Putamen (tissue), 1 donor: ENCODE results near the gene HSD17B2.
"Not testable (repeated sequence)": the region's sequence is repeated elsewhere in the genome, so short reads cannot be mapped to it uniquely, and the experiment has no call there.

Experiments
- DNase-seq: peaks from one replicate; pipeline ENCODE4 v3.0.0-alpha.2; 2016; ENCODE audit warnings: low spot score

HSD17B2 gene, protein sequence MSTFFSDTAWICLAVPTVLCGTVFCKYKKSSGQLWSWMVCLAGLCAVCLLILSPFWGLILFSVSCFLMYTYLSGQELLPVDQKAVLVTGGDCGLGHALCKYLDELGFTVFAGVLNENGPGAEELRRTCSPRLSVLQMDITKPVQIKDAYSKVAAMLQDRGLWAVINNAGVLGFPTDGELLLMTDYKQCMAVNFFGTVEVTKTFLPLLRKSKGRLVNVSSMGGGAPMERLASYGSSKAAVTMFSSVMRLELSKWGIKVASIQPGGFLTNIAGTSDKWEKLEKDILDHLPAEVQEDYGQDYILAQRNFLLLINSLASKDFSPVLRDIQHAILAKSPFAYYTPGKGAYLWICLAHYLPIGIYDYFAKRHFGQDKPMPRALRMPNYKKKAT

DNA sequence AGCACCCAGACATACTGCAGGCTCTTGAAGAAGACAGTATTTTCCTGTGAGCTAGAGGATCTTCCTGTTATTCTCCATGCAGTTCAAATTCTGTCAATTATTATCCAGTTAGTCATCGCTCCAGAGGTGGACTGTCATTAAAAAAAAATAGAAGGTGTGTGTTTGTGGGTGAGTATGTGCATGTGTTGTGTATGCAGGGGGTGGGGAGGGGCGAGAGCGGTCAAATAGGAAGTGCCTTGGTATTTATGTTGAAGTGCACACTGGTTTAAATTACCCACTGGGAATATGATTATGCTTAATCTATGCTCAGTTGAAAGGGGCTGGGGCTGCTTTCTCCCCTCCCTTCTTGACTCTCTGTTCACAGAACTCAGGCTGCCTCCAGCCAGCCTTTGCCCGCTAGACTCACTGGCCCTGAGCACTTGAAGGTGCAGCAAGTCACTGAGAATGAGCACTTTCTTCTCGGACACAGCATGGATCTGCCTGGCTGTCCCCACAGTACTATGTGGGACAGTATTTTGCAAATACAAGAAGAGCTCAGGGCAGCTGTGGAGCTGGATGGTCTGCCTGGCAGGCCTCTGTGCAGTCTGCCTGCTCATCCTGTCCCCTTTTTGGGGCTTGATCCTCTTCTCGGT lies at the start of gene HSD17B2:
HSD17B2 (plus strand) TSS at position 273 of the 632 bp plus-strand sequence; CDS start at position 445, 172 bp downstream.
- DNase-seq: no peak

DNA sequence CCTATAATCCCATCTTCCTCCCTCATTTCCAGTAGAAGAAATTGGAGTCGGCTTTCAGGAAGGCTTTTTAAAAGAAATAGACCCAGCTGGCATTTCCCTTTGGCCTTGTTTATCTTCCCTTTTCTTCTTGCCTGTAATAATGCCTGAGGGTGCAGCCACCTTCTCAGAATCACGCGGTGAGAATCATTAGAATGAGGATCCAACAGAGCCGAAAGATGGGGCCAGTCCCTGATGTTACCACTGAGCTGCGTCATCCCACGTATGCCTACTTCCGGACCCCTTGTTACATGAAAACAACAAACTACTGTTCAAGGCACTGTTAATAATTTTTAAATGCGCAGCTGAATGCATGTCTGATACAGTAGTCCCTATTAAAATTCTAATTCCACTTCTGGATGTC lies 47.9 kb upstream of the HSD17B2 start:
- DNase-seq: no peak

DNA sequence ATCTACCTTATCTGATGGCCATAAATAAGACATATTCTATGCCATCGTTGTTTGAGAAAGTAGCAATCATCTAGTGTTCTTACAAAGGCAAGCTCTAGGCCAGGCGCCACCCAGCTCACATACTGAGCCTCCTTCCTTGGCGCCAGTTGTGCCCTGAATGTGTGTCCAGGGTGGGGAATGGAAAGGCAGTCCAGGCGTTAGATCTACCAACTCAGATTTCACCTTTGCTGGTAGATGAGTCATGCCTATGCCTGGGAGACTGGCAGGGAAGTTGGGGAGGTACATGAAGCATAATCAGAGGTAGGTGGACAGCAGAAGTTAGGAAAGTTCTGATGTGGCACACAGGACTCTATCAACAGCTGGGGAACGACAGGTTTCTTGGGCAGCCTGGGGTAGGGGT lies 47.3 kb upstream of the HSD17B2 start:
- DNase-seq: no peak

DNA sequence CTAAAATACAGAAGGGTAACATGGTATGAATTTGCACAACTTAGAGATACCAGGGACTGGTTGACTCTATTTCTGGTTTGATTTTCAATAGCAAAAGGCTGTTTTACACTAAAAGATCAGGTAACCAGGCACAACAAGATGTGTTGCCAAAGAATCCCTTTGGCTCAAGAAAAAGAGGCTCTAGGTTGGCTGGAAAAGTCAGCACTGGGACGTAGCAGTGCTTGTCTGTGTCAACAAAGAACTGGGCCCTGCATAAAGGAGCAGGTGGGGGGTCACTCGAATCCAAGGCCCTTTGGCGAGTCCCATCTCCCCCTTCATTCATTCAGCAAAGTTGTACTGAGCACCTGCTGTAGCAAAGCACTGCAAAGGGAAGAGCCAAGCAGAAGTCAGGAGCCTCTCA lies 42.2 kb upstream of the HSD17B2 start:
- no peak for DNase-seq

DNA sequence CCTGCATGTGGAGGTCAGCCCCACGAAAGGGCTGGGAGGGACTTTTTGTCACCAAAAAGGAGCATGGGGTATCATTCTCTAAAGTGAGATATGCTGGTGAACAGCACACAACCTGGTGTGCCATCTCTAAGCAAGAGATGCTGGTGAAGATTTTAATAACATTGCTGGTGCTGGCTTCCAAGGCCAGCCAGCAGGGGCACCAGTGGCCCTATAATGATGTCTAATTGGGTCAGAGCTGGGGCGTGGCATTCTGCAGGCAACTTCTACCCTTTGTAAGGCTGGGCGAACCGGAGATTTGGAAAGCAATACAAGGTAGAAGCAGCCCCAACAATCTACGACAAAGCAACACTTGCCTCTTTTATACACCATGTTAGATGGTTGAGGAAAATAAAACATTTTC lies 40.6 kb upstream of the HSD17B2 start:
- no peak for DNase-seq

DNA sequence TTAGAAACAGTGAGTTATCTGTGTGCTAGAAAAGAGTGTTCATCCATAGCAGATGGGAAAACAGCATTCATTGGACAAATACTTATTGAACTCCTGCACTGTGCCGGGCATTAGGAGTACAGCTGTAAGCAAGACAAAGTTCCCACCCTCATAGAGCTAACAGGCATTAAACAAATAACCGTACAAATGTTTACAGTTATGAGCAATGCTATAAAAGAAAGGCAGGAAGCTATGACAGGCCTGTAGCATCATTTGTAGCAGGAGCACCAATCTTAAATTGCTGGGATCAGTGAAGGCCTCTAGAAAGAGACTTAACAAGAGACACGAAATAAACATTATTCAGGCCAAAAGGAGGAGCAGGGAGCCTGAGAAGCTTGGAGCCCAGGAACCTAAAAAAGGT lies 39.4 kb upstream of the HSD17B2 start:
- no peak for DNase-seq

DNA sequence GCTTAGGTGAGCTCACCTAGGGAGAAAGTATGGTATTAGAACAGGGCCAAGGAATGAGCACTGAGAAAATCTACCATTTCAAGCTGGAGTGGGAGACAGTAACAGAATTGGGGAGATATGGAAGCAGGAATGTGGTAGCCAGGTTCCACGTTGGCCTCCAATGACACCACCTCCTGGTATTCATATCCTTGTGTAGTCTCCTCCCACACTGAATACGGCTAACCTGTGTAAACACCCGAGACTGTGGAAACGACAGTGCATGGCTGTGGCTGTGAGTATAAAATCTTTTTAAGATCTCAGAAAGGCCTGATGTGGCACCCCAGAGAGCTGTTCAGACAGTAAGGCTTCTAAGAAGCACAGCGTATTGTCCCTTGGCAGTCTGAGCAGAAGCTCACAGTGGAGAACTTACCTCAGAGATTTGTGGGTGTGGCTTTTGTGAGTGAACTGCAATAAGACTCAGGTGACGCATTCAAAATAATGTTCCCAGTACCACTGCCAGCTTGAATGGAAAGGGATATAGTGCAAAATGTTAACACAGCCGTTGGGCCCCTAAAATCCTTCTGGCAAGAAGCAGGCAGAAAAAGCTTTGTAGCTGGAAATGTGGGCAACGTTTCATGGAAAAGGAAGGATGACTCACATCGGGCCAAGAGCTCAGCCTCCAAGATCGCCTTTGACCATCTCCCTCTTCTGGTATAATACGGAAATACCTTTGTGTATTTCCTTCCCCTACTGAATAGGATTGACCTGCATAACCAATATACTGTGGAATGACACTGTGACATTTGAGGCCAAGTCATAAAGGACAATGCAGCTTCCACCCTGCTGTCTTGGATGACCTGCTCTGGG lies 38.2 kb upstream of the HSD17B2 start:
- DNase-seq: no peak

DNA sequence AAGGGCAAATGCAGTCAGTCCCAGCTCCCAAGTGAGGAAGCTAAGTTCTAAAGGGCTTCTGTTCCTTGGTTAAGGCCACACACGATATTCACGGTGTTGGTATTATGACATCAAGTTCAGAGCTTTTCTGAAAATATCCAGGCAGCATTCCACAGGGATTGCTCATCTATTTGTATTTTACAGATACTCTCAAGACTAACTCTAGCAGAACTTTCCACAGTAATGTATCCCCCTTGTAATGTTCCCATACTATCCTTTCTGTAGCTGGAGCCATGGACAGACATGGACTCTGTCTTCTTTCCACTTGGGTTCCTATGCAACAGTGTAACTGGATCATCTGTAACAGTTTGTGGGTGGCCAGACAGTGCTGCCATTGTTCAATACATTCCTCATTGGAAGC lies 37.3 kb upstream of the HSD17B2 start:
- no peak for DNase-seq

DNA sequence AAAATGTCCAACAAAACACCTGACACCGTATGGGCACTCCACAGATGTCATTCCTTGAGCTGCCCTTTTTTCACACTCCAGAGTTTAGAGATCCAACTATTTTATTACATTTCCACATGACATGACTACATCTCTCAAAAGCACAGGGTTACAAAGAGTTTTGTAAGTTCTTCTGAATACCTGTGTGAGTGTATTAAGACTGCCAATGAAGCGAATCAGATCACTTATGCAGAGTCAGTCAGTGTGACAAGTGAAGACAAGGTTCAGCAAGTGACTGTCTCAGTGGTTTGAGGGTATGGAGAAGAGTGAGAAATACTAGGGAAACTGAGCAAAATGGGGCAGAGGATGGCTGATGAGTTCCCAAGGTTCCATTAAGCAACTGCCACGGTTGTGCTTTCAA lies 32.2 kb upstream of the HSD17B2 start:
- no peak for DNase-seq

DNA sequence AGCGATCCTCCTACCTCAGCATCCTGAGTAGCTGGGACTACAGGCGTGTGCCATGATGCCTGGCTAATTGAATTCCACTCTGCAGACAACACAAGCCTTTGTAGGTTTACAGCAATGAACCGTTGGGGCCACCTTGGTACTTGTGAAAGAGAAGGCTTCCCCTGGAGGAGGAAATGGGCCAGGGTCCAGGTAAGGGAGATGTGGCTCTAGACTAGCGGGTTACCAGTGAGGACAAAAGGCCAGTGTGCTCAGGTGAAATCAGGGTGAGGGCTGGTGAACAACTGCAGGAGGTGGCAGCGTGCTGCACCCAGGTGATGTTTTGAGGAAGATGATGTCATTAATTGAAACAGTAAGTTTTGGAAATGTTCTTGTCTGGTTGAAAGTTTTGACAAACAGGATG lies 30.5 kb upstream of the HSD17B2 start:
- no peak for DNase-seq

DNA sequence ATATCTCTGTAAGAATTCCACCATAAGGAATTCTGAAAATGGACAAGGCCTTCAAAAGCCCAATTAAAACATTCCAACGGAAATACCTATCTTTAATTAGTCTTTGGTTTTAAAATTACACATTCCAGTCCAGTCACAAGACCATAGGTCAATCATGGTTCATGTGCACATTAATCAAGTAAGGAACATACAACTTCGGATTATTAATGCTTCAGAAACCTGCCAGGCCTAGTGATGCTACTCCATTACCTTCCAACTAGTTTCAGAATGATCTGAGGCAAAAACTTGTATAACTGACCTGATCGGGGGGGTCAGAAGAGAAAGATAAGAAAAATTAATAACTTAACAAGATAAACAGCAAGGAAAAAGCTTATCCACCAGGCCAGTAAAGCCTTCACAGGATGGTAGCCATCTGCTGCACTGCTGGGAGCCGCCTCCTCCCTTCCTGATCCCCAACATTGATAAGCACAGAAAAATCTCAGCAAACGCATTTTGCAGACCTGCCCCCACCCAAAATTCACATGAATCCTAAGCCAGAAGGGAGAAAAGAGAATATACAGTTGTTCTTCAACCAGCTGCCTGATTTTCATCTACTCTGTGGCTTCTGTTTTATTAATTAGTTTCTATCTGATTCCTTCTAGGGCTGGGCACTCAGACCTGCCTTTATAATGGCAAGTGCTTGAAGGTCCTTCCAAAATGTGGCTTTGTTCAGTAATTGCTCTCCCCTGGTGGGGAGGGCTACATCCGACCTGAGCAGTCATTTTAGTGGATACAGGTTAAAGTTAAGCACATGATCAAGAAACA lies 29.8 kb upstream of the HSD17B2 start:
- no peak for DNase-seq

DNA sequence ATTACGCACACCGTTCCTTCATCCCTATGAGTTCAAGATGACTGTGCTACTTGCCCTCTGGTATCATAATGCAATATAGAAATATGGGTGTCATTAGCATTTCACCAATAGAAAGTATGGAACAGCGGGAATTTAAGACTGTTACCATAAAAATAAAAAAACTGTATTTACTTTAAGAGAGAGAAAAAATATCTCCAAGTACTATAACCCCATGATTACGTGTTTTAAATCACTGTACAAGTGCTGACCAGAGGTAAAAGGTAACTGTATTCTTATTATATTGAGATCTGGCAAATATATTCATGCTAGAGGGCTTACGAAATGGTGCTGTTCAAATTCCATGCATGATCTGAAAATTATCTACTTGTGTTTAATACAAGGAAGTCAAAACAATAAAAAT lies 29.0 kb upstream of the HSD17B2 start:
- no peak for DNase-seq

DNA sequence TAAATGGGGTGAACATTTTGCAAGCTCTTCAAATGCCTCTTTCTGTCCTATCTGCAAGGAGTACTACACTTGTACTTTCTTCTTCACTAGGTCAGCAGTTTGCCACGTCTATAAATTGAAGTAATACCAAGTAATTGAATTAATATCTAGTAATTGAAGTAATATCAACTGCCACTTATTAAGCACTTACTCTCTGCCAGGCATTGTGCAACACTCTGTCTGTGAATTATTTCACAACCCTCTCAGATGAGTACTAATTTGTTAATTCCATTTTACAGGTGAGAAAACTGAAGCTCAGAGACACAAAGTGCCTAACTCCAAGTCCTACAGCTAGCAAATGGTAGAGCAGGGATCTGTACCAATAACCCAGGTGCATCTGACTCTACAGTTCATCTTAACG lies 27.9 kb upstream of the HSD17B2 start:
- DNase-seq: no peak

DNA sequence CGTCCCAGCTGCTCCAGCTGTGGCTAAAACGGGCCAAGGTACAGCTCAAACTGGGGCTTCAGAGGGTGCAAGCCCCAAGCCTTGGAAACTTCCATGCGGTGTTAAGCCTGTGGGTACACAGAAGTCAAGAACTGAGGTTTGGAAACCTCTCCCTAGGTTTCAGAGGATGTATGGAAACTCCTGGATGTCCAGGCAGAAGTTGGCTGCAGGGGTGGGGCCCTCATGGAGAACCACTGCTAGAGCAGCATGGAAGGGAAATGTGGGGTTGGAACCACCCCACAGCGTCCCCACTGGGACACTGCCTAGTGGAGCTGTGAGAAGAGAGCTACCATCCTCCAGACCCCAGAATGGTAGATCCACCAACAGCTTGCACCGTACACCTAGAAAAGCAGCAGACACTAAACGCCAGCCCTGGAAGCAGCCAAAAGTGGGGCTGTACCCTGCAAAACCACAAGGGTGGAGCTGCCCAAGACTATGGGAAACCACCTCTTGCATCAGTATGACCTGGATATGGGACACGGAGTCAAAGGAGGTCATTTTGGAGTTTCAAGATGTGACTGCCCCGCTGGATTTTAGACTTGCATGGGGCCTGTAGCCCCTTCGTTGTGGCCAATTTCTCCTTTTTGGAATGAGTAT lies 26.0 kb upstream of the HSD17B2 start:
- no peak for DNase-seq

DNA sequence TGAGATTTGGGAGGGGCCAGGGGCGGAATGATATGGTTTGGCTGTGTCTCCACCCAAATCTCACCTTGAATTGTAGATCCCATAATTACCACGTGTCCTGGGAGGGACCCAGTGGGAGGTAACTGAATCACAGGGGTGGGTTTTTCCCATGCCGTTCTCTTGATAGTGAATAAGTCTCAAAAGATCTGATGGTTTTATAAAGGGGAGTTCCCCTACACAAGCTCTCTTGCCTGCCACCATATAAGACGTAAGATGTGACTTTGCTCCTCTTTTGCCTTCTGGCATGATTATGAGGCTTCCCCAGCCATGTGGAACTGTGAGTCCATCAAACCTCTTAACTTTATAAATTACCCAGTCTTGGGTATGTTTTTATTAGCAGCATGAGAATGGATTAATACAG lies 25.3 kb upstream of the HSD17B2 start:
- DNase-seq: not testable (repeated sequence)

DNA sequence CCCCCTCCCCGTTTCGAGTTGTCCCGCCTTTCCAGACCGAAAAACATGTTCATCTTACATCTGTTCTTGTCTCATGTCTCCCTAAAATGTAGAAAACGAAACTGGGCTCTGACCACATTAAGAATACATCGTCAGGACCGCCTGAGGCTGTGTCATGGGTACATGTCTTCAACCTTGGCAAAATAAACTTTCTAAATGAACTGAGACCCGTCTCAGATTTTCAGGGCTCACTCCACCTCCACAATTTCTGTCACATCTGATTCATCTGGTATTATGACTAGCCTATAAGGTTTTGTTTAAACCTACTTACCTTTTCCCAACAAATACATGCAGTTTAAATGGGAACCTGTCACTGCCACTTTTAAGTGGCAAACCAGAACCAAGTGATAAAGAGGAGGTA lies 24.4 kb upstream of the HSD17B2 start:
- no peak for DNase-seq

DNA sequence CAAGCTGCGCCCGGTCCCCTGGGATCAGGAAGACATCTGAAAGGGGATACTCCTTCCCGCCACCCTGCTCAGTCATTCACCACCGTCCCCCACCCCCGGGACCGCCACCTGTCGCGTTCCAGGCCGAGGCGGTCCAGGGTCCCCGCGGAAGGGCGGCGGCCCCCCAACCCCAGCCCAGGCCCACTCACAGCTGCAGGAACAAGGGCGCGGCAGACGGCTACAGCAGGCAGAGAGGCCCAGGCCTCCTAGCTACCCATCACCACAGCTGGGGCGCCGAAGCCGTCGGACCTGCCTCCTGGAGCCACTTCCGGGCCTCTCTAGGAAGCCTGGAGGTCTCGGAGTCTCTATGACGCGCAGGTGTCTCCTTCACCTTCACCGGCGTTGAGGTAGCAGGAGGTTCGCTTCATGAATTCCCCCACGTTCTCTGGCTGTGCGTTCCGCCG lies 23.8 kb upstream of the HSD17B2 start, which contains the start of gene SDR42E1:
SDR42E1 (minus strand) TSS at position 272 of the 443 bp plus-strand sequence. CDS start 10,612 bp downstream, outside the sequence.
- DNase-seq: no peak

DNA sequence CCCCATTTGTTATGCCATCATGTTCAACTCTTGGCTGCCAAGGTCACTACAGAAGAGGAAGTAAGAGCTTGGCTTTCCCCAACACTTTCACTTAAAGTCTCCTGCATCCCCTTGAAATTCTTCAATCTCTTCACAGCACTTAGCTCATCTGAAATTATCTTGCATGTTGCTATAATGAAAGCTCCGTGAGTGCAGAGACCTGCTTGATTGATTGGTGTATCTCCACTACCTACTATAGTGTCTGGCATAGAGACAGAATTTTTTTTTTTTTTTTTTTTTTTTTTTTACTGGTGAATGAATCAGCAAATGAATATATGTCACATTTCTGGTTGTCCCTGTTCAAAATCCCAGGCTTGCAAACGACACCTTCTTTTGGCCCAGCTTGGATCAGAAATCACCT lies 21.9 kb upstream of the HSD17B2 start:
- no peak for DNase-seq

DNA sequence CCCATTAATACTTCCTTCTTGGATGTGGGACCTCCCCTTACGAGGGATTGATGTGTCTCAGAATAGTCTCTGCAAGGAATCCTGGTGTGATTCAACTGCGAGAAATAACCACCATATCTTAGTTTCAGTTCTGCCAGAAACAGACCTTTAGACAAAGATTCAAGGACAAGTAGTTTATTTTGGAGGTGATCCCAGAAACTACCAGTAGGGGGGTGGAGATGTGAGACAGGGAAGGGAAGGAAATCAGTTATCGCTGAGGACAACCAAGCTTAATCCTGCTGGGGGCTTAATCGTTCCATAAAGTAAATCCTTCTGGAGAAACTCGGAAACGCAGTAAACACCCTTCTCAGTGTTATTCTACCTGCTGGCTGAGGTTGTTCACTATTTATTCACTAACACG lies 18.8 kb upstream of the HSD17B2 start:
- no peak for DNase-seq

DNA sequence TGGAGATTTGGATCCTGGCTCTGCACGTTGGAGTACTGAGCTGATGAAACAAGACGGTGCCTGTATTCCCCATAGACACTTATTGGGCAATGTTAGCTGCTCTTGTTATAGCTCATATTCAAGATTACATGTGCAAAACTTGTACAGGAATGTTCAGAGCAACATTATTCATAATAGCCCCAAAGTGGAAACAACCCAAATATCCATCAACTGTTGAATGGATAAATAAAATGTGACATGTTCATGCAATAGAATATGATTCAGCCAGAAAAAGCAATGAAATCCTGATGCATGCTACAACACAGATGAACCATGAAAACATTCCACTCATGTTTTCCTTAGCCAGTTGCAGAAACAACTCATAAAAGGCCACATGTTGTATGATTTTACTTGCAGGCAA lies 18.1 kb upstream of the HSD17B2 start:
- no peak for DNase-seq

DNA sequence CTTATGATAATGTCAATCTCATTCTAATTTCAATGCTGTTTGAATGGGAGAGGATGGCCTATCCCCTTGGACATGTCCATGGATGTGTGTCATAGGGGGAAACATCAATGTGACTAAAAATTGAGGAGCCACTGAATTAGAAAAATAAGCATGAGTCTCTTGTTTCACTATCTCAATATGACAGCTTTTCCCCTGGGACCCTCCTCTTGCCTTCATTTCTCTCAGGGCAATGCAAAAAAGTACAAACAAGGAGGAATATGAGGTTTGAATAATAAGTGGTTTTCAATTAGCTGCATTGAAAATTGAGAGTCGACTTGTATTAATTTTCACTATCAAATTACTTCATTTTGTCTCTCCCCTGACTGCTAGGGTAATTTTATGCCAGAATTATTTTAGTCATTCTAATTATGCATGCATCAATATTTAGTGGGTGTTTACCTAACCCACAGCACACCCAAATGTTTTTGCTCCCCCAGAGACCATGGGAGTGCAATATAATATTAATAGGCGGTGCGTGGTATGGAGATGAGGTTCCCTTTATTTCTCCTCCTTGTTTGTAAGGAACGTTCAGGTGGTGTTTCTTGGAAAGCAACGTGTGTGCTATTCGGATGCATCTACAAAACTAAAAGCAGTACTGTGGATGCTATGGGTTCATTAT lies 17.0 kb upstream of the HSD17B2 start:
- DNase-seq: no peak
